NCI-H2107 treated with DMSO at 0.1 percent for 48 hours (cell line): ENCODE results near the gene DLX1.

Experiments
- DNase-seq: peaks from one replicate; lab custom pipeline; 2025; ENCODE audit not compliant: unreplicated experiment; lab: John Stamatoyannopoulos, UW

Gene DLX1

DNA sequence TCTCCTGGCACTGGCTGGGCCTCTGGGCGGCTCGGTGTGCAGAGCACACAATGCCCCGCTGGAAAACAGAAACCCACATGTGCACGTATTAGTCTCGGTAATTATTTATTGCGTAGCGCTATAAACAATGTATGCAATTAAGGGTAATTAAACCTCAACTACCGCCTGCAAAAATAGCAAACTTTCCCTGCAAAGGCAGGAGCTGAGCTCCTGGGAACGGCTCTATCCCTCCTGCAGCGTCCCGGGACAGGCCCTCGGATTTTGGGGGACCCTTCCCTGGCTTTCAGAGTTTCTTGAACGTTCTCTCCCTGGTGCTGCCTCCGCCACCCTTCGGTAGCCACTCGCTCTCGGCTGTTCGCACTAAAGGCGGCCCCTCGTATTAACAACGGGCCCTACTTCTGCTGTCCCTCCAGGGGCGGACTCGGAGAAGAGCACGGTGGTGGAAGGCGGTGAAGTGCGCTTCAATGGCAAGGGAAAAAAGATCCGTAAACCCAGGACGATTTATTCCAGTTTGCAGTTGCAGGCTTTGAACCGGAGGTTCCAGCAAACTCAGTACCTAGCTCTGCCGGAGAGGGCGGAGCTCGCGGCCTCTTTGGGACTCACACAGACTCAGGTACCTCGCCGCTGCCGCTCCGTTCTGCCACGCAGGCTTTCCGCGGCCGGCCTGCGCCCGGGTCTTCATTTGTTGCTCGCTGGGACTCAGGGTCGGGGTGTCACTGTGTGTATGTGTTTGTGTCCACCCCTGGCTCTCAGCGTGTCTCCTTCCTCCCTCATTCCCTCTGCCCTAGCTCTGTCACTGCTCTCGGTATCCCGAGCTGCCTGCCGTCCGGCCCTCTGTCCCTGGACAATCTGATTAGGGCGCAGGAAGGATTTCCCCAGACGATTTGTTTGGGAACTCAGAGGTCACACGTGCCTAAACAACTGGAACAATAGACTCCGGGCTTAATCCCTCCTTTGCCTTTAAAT, 1.2 kb downstream of the DLX1 start:
- peak; percentile 52 for DNase-seq

DNA sequence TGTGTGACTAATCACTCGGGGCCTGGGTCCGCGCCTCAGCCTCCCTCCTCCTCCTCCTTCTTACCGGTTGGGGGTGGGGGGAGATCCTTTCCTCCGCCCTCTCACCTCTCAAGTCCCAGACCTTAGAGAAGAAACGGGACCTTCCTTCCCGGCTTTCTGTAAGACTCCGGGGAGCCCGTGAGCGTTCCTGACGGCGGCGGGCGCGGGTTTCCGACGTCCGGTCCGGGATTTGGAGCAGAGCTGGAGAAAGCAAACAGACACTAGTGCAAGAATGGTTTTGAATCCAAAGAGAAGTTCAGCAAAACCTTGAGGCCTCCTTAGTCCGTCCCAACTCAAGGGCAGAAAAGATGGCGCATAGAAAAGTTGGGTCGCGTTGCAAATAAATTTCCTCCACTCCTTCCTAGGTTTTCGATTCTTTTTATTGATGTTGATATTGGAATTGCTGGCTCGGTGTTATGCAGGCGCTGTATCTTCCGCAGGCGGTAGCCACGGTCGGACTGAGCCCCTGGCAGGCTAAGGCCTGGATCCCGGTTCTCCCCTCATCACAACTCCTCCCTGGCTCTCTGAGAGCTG, 2.0 kb downstream of the DLX1 start:
- no peak for DNase-seq

- no peak for DNase-seq
Measured at GRCh38 chr2:172087780-172088244, 2.5 kb downstream of the DLX1 start.

DNA sequence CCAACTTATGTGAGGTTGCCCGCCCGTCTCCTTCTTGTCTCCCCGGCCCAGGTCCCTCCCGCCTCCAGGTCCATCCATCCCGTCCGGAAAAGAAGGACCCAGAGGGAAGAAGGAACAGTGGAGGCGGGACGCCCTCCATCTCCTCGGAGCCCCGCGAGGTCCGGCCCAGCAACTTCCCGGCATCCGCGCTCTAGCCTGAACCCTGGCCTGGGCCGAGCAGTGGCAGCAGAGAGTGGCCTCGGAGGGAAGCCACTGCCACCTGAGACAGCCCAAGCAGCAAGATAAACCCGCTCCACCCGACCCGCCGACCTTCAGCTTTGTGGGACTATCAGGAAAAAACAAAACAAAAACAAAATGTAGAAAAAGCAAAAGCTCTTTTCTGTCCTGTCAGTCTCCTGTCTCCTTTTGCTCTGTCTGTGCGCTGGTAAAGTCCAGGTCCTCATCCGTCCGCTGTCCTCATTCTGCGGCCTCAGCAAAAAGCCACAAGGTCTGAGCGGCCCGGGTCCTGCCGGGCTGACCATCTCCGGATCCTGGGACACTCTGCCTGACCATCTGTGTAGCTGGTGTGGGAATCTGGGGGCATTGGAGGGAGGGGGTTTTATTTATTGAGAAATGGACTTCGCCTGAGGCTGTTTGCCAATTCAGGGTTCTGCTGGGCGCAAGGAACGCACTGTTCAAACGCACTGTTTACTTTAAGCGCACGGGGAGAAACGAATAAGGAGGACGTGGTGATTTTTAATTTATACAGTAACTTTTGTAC, 3.1 kb downstream of the DLX1 start:
- DNase-seq, result no peak

DNA sequence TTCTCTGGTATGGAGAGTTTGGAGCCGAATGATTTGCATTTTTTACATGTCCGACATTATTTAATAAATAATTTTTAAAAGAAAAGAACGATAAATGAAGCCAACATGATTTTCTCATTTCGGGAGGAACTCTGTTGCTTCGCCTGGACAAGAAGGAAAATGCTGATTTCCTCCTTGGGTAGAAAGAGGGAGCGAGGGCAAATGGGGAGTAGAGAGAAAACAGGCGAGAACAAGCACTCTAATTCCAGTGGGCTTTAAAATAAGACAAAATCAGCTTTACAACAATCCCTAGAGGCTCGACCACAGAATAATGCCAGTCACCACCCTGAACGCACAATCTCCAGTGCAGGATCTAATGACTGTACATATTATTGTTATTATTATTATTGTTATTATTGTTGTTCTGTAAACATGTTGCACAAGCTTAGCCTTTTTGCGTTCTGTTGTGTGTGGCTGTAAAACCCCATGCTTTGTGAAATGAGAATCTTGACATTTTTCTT, 3.7 kb downstream of the DLX1 start:
- DNase-seq, result no peak

DNA sequence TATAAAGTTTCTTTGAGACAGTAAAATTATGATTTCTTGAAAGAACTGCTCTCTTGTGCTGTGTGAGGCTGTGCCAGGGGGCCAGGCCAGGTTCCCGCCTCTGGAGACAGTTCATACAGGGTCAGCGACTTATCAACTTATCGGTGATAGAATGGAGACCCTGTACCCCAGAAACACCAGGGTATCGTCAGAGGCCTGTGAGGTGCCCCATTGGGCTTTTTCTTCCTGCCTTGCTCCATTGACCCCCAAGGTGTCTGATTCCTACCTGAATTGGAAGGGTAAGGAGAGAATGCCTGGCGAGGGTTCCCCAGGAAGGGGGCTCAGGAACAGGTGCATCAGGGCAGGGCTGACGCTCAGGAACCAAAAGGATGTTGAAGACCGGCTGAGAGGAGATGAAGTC, 4.3 kb downstream of the DLX1 start:
- no peak for DNase-seq

DNA sequence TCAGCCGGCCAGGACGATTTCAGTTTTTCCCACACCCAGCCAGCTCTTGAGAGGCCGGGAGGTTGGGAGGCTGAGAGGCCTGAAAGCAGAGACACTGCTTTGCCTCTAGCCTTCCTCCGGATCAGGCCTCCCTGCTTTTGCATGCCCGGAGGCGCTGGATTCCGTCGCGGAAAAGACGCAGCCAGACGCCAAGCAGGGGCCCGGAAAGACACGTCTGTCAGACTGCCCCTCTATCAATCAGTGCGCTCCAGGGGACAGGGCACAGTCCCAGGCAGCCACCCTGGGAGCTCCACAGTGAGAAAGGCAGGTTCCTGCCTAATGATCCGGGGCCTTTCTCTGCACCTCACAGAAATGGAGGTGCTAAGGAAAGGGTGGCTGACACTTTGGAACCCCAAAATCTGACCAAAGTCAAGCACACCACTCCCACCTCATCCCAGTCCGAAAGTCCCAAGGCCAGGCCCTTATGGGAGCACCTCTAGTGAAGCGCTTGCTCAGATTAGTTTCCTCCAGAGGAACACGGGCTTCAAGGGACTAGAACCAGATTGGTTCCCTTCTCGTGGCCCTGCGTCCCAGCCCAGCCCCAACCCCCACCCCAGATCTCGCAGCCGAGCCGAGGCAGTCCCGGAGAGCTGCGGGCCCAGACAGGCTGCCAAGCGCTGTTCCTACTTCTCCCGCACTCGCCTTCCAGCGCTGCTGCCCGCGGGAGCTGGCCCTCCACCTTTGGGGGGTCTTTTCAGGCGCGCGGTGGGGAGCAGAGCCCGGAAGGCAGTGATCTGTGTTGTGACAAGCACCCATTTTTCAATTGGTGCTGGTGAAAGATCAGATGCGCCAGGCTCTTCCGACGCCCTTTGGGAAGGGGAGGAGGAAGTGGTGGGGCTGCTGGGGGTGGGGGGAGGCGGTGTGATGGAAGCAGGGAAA, 5.0 kb downstream of the DLX1 start:
- DNase-seq, result no peak

DNA sequence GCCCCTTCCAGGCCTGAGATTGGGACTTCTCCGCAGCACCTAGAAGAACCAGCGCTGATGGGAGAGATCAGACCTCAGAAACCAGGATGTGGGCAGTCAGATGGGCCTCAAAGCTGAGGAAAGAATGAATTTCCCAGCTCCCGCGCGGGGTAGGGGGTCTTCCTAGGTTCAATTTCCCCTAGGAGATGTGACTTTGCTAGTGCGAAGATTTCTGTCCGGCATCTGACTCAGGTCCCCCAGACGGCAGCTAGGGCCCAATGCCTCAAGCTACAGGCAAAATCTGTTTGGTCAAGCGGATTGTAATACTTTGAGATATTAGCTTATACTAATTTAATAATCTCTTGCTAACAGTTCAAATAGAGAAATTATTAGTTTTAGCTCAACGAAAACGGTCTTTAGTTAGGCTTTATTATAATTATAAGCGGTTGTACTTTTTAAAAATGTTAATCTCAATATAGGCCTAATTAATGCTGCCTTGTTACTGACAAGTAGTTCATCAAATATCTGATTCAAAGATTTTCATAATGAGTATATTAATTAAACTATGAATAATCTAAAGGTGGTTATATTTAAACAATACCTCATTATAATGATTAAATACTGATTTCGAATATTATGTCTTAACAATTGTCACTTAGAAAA, 5.8 kb downstream of the DLX1 start:
- DNase-seq, result no peak

GRCh38 chr2:172091761-172092566, 6.7 kb downstream of the DLX1 start:
- no peak for DNase-seq

DNA sequence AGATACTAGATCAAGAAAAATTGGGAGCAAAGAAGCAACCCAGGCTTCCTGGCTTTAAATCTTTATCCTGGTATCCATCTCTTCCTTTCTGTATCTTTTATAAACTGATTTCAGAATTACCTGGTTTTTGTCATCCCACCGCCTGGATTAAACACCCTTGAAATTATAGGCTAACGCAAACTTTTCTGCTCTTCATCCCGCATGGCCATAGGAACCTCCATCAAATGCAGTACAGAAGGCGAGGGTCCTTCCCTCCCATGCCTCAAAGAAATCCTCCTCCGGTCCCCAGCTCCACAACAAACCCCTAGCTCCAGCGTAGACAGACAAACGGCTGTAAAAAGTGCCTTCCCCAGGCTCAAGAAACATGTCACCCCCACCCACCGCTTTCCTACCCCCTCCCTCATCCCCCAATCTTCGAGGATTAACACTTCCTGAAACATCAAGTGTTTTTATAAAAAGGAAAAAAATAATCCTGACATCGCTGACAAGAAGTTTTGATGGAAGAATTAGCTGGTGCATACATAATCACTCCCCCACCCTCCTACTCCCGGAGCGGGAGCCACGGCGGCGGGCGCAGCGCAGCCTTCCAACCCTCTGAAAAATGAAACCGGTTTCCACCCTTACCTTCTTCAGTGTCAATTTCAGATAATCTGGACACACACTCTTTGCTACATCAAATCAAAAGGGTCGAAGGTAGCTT, 7.6 kb downstream of the DLX1 start:
- no peak for DNase-seq

GRCh38 chr2:172093416-172094293, 8.3 kb downstream of the DLX1 start:
- no peak for DNase-seq

- no peak for DNase-seq
Measured at GRCh38 chr2:172094294-172095145, 9.2 kb downstream of the DLX1 start.

- no peak for DNase-seq
Measured at GRCh38 chr2:172095146-172095904, 10.0 kb downstream of the DLX1 start.

GRCh38 chr2:172095905-172096625, 10.8 kb downstream of the DLX1 start:
- DNase-seq, result no peak
